ENCODE data around the gene NFATC2IP. TPM values are rescaled to one million over a fixed set of nuclear protein-coding genes. Genes with fewer than 3 reads are reported as not detected.

Gene NFATC2IP
- total RNA-seq, 1 donor from 2014 or later, result 26.0 TPM

DNA sequence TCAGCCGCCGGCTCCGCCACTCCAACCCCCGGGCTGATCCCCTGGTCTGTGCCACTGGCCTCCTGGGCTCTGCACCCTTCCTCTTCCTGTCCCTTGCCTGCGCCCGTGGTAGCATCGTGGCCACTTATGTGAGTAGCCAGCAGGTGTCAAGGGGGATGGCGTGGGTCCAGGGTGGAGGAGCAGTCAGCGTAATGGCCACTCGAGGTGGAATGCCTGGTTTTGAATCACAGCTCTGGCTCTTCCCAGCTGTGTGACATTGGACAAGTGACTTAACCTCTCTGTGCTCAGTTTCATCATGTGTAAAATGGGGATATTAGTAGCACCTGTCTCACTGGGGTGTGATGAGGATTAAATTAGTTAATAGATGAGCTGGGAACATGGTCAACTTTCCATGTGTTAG, 31.7 kb downstream of the NFATC2IP start:
- no peaks in the 10 kb centered on the region for H3K27me3 ChIP-seq
- no peaks in the 10 kb centered on the region for H3K4me1 ChIP-seq
- peaks cover 4% of the 10 kb centered on the region for H3K9me3 ChIP-seq
- intact Hi-C loops (cut with DNase I), result no loop called here
- TF ChIP-seq CTCF (IDR thresholded peaks at IDR 0.05), result no peak
- TF ChIP-seq POLR2A (IDR thresholded peaks at IDR 0.05), result no peak
- no peak for TF ChIP-seq POLR2AphosphoS5 (IDR thresholded peaks at IDR 0.05; ENCODE audit: insufficient read depth in 1 of 2, low read depth in 1 of 2)
- peaks cover 0 to 64% of the 10 kb centered on the region in 2 donors for H3K36me3 ChIP-seq
- no peak for DNase-seq (ENCODE audit: extremely low spot score in 2 of 2)
- no peak overlapping the region for H3K27ac ChIP-seq
- no peak overlapping the region for H3K4me3 ChIP-seq

DNA sequence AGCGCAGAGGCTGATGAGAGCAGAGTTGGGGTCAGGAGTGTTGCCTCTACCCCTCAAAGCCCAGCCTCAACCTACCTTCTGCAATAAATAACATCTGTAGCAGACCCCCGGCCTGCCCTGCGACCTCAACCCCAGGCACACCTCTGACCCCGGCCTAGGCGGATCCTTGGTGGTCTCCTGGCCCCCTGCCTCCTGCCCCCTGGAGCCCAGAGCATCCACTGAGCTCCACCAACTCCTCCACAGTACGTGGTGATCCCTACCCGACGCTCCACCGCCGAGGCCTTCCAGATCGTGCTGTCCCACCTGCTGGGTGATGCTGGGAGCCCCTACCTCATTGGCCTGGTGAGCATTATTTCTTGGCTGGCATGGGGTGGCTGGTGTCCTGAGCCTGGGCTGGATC, 32.2 kb downstream of the NFATC2IP start:
- no peak for DNase-seq (ENCODE audit: extremely low spot score in 2 of 2)
- Histone ChIP-seq H3K27ac (no peak overlapping the region), H3K36me3 (peaks cover 0 to 70% of the 10 kb centered on the region in 2 donors), H3K4me3 (no peak overlapping the region), H3K4me1 (no peaks in the 10 kb centered on the region), H3K27me3 (no peaks in the 10 kb centered on the region), H3K9me3 (peaks cover 4% of the 10 kb centered on the region)
- TF ChIP-seq POLR2A (IDR thresholded peaks at IDR 0.05), result no peak
- TF ChIP-seq CTCF (IDR thresholded peaks at IDR 0.05), result no peak
- no peak for TF ChIP-seq POLR2AphosphoS5 (IDR thresholded peaks at IDR 0.05; ENCODE audit: insufficient read depth in 1 of 2, low read depth in 1 of 2)
- intact Hi-C loops (cut with DNase I), result no loop called here

GRCh38 chr16:28983644-28984043, 32.9 kb downstream of the NFATC2IP start:
- peak overlapping the region; percentile 29 for H3K27ac ChIP-seq
- intact Hi-C loops (cut with DNase I), result no loop called here
- peaks cover 4% of the 10 kb centered on the region for H3K9me3 ChIP-seq
- TF ChIP-seq CTCF (IDR thresholded peaks at IDR 0.05) (no peak), POLR2AphosphoS5 (IDR thresholded peaks at IDR 0.05; ENCODE audit: insufficient read depth in 1 of 2, low read depth in 1 of 2) (no peak), POLR2A (IDR thresholded peaks at IDR 0.05) (no peak)
- DNase-seq (ENCODE audit: extremely low spot score in 2 of 2), result no peak
- H3K4me1 ChIP-seq, result no peaks in the 10 kb centered on the region
- no peak overlapping the region for H3K4me3 ChIP-seq
- no peaks in the 10 kb centered on the region for H3K27me3 ChIP-seq
- H3K36me3 ChIP-seq, result peaks cover 0 to 71% of the 10 kb centered on the region in 2 donors

GRCh38 chr16:28984091-28984490, 33.4 kb downstream of the NFATC2IP start:
- H3K27ac ChIP-seq, result peak overlapping the region; percentile 29
- no peaks in the 10 kb centered on the region for H3K4me1 ChIP-seq
- DNase-seq (ENCODE audit: extremely low spot score in 2 of 2), result no peak
- H3K36me3 ChIP-seq, result peaks cover 0 to 67% of the 10 kb centered on the region in 2 donors
- H3K4me3 ChIP-seq, result no peak overlapping the region
- intact Hi-C loops (cut with DNase I), result no loop called here
- TF ChIP-seq POLR2A (IDR thresholded peaks at IDR 0.05), result no peak
- no peak for TF ChIP-seq CTCF (IDR thresholded peaks at IDR 0.05)
- H3K27me3 ChIP-seq, result no peaks in the 10 kb centered on the region
- H3K9me3 ChIP-seq, result peaks cover 4% of the 10 kb centered on the region

DNA sequence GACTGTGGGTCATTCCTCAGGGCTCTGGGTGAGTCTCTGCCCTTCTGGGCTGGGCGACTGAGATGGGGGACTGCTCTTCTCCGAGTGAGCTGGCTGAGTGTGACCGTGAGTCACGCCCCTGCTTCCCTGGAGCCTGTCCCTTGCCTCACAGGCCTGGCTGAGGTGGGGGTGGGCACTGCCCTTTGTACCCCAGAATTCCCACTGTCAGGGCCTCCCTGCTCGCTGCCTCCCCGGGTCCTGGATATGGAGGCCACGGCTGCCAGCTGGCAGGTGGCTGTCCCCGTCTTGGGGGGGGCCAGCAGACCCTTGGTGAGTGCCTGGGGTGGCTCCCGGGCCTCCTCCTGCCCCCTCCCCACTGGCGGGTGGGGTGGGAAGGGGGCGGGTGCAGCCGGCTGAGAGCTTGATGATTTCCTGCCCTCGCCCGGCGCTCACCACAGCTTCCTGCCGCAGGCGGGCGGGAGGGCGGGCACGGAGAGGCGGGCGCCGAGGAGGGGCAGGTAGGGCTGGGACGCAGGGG, 33.9 kb downstream of the NFATC2IP start, which contains the start of gene LAT:
TSS of gene LAT (plus strand) at position 434 of the 517 bp plus-strand sequence. CDS start 366 bp downstream, outside the sequence.
- Histone ChIP-seq H3K9me3 (peaks cover 4% of the 10 kb centered on the region), H3K27ac (peak within 1 kb of the TSS; percentile 29), H3K36me3 (peaks cover 0 to 66% of the 10 kb centered on the region in 2 donors), H3K4me1 (no peaks in the 10 kb centered on the region), H3K27me3 (no peaks in the 10 kb centered on the region), H3K4me3 (peak within 1 kb of the TSS in 1 of 2 donors; percentile 24)
- DNase-seq (ENCODE audit: extremely low spot score in 2 of 2), result no peak
- TF ChIP-seq POLR2AphosphoS5 (IDR thresholded peaks at IDR 0.05; ENCODE audit: insufficient read depth in 1 of 2, low read depth in 1 of 2) (peak in 1 of 2 donors; percentile 16), CTCF (IDR thresholded peaks at IDR 0.05) (no peak)
- intact Hi-C loops (cut with DNase I), result no loop called here
